Measurements from ENCODE around the gene KEAP1.
A peak's percentile ranks its signal among the peaks of the same experiment; 100 is the strongest.
"Not testable (repeated sequence)": the region's sequence is repeated elsewhere in the genome, so short reads cannot be mapped to it uniquely, and the experiment has no call there.

Gene KEAP1

DNA sequence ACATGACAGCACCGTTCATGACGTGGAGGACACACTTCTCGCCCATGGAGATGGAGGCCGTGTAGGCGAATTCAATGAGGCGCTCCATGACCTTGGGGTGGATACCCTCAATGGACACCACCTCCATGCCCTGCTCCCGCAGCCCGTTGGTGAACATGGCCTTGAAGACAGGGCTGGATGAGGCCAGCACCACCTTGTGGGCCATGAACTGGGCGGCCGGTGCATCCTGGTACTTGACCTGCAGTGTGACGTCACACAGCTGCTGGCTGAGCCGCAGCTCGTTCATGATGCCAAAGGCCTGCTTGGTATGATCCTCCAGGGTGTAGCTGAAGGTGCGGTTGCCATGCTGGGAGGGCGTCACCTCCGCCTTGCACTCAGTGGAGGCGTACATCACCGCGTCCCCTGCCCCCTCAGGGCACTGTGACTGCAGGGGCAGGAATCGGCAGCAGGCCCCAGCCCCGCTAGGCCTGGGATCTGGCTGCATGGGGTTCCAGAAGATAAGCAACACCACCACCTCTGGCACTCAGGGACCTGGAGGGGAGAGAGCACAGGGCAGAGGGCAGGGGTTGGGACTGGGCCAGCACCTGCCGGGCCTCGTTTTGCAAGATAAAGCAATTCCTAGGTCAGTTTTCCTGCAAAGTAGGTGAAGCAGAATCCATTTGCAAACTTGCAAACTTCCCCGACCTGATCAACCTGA is 3.5 kb downstream of the KEAP1 start:
- FAIRE-seq (no peak), DNase-seq (ENCODE audit: low spot score) (no peak)

DNA sequence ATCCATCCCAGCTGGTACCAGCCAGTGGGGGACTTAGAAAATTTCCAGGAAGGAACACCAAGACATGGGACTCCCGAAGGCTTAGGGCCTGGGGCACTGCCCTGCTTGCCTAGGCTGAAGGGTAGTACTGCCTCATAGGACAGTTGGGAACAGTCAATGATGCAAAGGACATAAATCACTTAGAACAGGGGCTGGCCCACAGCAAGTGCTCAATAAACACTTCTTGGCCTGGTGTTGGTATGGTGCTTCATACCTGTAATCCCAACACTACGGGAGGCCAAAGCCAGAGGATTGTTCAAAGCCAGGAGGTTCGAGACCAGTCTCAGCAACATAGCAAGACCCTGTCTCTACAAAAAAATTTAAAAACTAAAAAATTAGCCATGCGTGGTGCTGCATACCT is 5.8 kb downstream of the KEAP1 start:
- FAIRE-seq = no peak
- DNase-seq (ENCODE audit: low spot score) = no peak

DNA sequence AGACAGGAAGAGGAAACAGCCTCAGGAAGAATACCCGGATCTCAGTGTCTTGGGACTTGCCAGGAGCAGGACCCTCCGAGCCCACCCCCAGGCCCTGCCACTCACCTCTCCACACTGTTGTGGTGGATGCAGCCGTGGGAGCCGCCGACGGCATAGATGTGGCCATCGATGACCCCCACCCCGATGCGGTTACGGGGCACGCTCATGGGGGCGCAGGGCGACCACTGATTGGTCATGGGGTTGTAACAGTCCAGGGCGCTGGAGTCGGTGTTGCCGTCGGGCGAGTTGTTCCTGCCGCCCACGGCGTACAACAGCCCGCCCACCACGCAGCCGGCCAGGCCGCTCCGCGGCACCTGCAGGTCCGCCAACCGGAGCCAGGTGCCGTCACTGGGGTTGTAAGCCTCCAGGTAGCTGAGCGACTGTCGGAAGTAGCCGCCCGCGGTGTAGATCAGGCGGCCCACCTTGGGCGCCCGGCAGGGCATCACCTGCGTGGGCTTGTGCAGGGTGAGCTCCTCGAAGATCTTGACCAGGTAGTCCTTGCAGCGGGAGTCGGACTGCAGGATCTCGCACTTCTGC is 11.6 kb downstream of the KEAP1 start:
- FAIRE-seq = no peak
- DNase-seq (ENCODE audit: low spot score) = no peak

DNA sequence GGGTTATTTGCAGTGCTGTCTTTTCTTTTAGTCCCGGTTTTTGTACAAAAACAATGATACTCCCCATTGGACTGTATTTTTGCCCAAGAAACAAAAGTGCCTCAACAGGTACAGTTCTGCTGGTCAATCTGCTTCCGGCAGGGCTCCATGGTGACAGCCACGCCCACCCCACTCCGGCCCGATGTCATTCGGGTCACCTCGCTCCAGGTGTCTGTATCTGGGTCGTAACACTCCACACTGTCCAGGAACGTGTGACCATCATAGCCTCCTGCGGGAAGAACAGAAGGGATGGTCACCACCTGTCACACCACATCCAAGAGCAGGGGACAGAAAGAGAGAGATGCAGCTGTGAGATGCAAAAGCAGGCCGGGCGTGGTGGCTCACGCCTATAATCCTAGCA is 16.6 kb downstream of the KEAP1 start:
- no peak for DNase-seq (ENCODE audit: low spot score)
- FAIRE-seq = no peak

DNA sequence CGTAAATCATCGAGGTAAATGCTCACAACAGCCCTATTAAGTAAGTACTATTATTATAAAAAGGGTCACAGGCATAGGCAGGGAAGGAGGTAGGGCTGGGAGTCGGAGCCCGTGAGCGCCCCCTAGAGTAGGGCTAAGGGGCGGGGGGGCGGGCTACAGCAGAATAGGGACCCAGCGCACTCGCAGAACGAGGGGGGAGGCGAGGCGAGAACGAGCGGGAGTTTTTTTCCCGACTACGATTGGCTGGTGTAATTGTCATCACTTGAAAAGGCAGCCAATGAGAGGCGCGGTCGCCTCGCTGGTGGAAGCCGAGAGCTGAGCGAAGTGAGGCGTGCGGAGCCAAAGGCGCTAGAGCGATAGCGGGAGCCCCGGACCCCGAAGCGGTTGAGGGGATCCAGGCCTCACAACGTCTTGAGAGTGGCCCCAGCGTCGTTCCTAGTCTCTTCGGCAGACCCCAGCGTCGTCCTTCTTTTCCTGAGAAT is 24.2 kb downstream of the KEAP1 start:
- DNase-seq (ENCODE audit: low spot score) (peak; percentile 8), FAIRE-seq (no peak)

DNA sequence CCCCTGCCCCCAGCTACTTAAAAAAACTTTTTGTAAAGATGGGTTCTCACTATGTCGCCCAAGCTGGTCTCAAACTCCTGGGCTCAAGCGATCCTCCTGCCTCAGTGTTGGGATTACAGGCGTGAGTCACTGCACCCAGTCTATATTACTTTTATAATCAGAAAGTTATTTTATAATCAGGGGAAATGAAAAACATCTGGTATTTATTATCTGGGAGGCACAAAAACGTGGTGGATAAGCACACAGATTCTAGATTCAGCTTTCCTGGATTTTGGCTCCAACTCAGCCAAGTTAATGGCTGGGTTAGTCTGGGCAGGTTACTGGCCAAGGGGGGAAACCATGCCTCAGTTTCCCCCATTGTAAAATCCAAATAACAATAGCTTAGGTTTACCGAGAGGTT is 24.7 kb downstream of the KEAP1 start:
- DNase-seq (ENCODE audit: low spot score) = no peak
- no peak for FAIRE-seq

DNA sequence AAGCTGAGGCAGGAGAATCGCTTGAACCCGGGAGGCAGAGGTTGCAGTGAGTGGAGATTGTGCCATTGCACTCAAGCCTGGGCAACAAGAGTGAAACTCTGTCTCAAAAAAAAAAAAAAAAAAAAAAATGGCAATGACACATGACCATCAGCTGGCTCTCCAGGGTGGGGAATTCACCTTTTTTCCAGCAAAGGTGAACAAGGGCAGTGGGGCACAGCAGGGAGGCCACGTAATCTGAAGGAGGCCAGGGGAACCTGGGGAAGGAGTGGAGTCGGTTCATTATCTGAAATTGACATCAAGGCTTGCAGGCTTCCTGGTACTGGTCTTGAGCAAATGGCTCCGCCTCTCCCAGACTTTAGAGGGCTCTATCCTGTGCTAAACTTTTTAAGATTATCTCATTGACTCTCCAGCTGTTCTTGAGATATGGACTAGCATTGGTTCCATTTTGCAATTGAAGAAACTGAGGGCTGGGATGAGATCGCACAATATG is 28.1 kb downstream of the KEAP1 start:
- FAIRE-seq (no peak), DNase-seq (ENCODE audit: low spot score) (no peak)

DNA sequence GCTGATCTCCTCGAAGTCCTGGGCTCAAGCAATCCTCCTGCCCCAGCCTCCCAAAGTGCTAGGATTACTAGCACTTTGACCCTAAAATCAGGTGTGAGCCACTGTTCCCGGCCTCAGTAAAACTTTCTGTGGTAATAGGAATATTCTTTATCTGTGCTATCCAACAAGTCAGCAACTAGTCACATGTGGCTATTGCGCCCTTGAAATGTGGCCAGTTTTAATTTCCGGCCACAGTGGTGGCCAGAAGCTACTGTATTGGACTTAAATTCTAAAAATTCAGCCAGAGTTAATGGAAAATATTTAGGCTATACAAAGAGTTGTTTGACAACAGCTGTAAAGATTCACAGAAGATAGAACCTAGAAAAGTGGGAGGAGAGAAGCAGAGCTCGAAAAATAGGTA is 30.0 kb downstream of the KEAP1 start:
- FAIRE-seq = no peak
- no peak for DNase-seq (ENCODE audit: low spot score)

DNA sequence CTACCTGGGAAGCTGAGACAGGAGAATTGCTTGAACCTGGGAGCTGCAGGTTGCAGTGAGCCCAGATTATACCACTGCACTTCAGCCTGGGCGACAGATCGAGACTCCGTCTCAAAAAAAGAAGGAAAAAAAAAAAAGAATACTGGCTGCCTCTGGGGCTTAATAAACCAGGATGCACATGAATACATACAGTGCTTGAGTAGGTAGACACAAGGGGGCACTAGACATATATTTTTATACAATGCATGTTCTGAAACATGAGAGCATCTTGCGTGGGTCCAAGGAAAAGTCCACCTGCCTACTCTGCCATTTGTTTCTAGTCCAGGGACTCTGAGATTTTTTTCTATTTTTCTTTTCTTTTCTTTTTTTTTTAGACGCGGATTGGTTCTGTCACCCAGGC is 31.2 kb downstream of the KEAP1 start:
- no peak for FAIRE-seq
- peak; percentile 48 for DNase-seq (ENCODE audit: low spot score)

DNA sequence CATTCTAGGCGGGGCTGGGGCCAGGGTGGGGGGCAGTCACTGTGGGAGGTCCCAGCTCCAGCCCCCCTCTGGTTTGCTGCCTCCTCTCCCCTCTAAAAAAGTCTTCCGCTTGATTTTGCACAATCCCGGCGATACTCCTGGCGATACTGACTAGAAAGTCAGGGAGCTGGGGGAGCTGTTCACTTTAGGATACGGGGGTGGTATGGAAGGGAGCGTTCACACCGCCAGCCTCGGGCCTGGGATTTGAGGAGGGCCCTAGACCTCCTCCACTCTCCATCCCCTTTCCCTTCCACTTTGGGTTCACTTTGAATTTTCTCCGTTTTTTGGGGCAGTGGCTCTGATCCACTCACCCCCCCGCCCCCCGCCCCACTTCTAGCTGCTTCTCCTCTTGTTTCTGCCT is 35.0 kb downstream of the KEAP1 start:
- no peak for DNase-seq (ENCODE audit: low spot score)
- FAIRE-seq = no peak

DNA sequence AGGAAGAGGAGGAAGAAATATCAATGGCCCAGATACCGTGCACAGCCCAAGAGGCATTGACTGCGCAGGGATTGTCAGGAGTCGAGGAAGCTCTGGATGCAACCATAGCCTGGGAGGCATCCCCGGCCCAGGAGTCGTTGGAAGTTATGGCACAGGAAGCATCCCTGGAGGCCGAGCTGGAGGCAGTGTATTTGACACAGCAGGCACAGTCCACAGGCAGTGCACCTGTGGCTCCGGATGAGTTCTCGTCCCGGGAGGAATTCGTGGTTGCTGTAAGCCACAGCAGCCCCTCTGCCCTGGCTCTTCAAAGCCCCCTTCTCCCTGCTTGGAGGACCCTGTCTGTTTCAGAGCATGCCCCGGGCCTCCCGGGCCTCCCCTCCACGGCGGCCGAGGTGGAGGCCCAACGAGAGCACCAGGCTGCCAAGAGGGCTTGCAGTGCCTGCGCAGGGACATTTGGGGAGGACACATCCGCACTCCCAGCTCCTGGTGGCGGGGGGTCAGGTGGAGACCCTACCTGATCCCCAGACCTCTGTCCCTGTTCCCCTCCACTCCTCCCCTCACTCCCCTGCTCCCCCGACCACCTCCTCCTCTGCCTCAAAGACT is 36.0 kb downstream of the KEAP1 start:
- no peak for FAIRE-seq
- no peak for DNase-seq (ENCODE audit: low spot score)

DNA sequence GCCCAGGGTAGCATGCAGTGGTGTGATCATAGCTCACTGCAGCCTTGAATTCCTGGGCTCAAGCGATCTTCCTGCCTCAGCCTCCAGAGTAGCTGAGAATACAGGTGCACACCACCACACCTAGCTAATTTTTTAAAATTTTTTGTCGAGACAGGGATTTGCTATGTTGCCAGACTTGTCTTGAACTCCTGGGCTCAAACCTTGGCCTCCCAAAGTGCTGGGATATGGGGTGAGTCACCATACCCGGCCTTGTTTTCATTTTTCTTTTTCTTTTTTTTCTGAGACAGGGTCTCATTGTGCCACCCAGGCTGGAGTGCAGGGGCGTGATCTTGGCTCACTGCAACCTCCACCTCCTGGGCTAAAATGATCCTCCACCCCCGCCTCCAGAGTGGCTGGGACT is 38.7 kb downstream of the KEAP1 start:
- no peak for DNase-seq (ENCODE audit: low spot score)
- FAIRE-seq = no peak

DNA sequence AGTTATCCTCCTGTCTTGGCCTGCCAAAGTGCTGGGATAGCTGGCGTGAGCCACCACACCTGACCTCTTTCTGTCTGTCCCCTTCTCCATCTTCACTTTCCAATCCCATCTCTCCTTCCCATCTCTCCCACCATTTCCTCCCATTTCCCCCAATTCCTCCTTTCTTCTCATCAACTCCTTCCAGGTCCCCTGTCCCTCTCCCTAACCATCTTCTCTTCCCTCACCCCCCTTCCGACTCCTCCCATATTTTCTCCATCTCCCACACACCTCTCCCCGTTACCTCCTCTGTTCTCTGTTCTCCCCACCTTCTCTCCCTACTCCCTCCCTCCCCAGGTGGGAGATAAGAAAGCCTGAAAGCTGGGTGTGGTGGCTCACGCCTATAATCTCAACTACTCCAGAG is 40.6 kb downstream of the KEAP1 start:
- FAIRE-seq (no peak), DNase-seq (ENCODE audit: low spot score) (no peak)

DNA sequence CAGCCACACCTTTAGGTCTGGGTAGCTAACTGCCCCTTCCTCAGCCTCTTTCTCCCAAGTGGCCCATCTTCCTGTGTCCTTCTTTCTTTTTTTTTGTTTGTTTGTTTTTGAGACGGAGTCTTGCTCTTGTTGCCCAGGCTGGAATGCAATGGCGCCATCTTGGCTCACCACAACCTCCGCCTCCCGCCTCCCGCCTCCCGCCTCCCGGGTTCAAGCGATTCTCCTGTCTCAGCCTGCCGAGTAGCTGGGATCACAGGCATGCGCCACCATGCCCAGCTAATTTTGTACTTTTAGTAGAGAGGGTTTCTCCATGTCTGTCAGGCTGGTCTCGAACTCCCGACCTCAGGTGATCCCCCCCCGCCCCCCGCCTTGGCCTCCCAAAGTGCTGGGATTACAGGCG is 41.1 kb downstream of the KEAP1 start:
- not testable (repeated sequence) for DNase-seq (ENCODE audit: low spot score); FAIRE-seq

DNA sequence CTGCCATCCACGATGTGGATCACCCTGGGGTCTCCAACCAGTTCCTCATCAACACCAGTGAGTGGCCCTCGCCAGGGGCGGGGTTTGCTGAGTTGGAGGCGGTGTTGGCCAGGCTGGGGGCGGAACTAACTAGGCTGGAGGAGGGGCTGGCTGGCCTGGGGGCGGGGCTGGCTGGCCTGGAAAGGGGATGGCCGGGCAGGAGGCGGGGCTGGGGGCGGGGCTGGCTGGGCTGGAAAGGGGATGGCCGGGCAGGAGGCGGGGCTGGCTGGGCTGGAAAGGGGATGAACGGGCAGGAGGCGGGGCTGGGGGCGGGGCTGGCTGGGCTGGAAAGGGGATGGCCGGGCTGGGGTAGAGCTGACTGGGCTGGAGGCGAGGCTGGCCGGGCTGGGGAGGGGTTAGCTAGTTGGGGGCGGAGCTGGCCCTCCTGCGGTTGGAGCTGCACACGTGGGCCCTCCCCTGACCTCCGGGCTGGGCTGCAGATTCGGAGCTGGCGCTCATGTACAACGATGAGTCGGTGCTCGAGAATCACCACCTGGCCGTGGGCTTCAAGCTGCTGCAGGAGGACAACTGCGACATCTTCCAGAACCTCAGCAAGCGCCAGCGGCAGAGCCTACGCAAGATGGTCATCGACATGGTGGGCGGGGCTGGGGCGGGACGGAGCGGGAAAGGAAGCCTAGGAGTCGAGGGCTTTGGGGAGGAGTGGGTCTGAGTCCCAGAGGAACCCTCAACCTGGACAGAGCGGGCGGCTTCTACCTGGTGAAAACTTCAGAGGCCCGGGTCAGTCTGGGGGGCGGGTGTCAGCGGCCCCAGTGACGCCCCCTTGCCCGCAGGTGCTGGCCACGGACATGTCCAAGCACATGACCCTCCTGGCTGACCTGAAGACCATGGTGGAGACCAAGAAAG is 41.9 kb downstream of the KEAP1 start:
- FAIRE-seq = no peak
- DNase-seq (ENCODE audit: low spot score) = peak; percentile 84

DNA sequence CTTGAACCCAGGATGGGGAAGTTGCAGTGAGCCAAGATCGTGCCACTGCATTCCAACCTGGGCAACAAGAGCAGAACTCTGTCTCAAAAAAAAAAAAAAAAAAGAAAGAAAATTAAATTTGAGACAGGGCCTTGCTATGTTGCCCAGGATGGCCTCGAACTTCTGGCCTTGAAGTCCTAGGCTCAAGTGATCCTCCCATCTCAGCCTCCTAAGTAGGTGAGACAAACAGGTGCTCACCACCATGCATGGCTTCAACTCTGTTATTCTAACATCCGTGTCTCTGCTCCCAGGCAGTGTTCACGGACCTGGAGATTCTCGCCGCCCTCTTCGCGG is 42.5 kb downstream of the KEAP1 start:
- no peak for DNase-seq (ENCODE audit: low spot score)
- no peak for FAIRE-seq

DNA sequence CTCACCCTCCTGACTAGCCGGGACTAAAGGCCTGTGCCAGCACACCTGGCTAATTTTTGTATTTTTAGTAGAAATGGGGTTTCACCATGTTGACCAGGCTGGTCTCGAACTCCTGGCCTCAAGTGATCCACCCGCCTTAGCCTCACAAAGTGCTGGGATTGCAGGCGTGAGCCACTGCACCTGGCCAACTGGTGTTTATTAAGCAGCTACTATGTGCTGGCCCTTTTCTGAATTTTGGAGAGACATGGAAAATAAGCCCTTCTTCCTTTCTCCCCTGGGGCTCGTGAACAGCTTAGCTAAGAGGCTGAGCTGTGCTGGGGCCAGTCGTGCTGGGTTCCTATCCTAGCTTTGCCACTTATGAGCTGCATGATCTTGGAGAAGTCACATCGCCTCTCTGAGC is 44.4 kb downstream of the KEAP1 start:
- FAIRE-seq; DNase-seq (ENCODE audit: low spot score): not testable (repeated sequence)

DNA sequence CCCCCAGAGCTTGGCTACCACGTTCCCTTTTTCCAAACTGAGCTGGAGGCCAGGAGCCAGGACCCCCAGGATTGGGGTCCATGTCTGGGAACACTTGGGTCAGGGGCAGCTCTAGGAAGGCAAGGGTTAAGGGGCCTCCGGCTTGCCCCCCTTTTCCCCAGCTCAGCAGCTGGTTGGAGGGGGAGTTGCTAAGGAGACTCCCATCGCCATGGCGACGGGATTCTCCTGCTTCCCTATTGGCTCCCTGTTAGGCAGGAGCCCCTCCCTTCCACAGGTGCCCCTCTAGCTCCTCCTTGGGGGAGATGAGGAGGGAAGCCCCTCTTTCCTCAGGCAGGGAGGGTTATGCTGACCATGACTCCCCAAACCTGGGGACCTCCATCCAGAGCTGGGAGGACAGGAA is 48.9 kb downstream of the KEAP1 start:
- FAIRE-seq = no peak
- no peak for DNase-seq (ENCODE audit: low spot score)

DNA sequence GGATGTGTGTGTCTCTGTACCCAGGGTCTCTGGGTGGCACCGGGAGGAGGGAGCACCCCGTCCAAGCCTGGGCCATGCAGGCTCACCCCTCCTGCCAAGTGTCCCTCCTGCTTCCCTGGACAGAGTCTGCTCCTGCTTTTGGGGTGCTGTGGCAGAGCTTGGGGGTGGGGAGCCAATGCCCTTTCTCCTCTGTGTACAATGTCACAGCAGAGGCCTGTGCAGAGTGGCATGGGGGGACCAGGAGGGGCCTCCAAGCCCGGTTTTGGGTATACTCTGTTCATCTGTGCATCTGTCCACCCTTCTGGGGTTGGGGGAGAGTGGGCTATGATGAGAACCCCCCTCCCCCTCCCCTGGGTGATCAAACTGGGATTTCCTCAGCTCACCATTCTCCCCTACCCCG is 49.3 kb downstream of the KEAP1 start:
- FAIRE-seq (no peak), DNase-seq (ENCODE audit: low spot score) (no peak)

DNA sequence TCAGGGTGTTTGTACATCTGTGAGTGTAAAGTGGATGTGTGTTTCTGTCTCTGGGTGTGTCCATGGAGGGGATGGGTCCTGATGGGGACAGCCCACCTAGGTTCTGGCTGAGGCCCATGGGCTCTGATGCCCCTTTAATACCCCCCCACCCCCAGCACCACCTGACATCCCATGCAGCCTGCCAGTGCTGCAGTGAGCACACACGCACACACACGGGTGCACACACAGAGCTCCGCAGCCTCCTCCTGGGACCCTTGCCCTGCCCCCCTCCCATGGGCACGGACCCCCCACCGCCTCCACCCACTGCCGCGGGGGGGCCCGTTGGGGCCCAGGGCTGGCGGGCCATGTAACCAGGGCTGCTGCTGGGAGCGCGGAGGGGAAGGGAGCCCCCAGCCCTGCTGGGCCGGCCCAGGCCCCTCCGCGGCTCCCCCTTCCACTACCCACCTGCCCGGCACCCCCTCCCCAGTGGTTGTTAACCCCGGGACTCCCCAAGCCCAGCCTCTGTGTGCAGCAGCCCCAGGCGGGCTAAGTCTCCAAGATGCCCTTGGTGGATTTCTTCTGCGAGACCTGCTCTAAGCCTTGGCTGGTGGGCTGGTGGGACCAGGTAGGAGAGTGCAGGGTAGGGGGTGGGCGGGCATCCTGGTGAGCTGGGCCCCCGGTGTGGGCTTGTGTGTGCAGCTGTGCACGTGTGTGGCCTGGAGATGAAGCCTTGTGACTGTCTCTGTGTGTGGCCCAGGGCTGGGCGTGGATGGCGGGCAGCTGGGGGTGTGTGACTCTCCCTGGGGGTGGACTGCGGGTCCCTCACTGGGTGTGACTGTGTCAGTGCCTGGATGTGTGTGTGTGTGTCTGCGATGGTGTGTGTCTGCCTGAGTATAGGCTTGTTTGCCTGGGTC is 50.2 kb downstream of the KEAP1 start:
- no peak for FAIRE-seq

More for the DNA sequence above, 50.2 kb downstream of the KEAP1 start:
- DNase-seq (ENCODE audit: low spot score) = no peak
